ENCODE measurements around the gene MGME1.
"Not testable (repeated sequence)": the region's sequence is repeated elsewhere in the genome, so short reads cannot be mapped to it uniquely, and the experiment has no call there.

The MGME1 gene

GRCh38 chr20:18020931-18021330, 52.1 kb downstream of the MGME1 start:
- TF ChIP-seq TARDBP (IDR thresholded peaks at IDR 0.05) = no peak
- TF ChIP-seq SP1 (IDR thresholded peaks at IDR 0.05) = no peak
- no peak for TF ChIP-seq FOXM1 (IDR thresholded peaks at IDR 0.05; ENCODE audit: borderline replicate concordance)
- no peak for TF ChIP-seq CTBP1 (IDR thresholded peaks at IDR 0.05; ENCODE audit: borderline replicate concordance)
- TF ChIP-seq NFRKB (IDR thresholded peaks at IDR 0.05) = no peak
- TF ChIP-seq BHLHE40 (IDR thresholded peaks at IDR 0.05; ENCODE audit: borderline replicate concordance) = no peak
- no peak for TF ChIP-seq SUZ12 (IDR thresholded peaks at IDR 0.05)
- no peak for TF ChIP-seq ARNT (IDR thresholded peaks at IDR 0.05)
- TF ChIP-seq ELF4 (IDR thresholded peaks at IDR 0.05) = no peak
- CTCF ChIA-PET = no interaction called here
- DNase-seq (ENCODE audit: extremely low spot score) = no peak
- POLR2A ChIA-PET = no interaction called here

- TF ChIP-seq SP1 (IDR thresholded peaks at IDR 0.05) (no peak), FOXM1 (IDR thresholded peaks at IDR 0.05; ENCODE audit: borderline replicate concordance) (no peak), PKNOX1 (IDR thresholded peaks at IDR 0.05) (no peak), FOXA1 (IDR thresholded peaks at IDR 0.05) (no peak)
- POLR2A ChIA-PET = no interaction called here
Measured at GRCh38 chr20:18024606-18025127, 55.8 kb downstream of the MGME1 start.

GRCh38 chr20:18027011-18027410, 58.2 kb downstream of the MGME1 start:
- POLR2A ChIA-PET; CTCF ChIA-PET; DNase-seq (ENCODE audit: extremely low spot score): not testable (repeated sequence)

More at GRCh38 chr20:18024606-18025127, 55.8 kb downstream of the MGME1 start:
- DNase-seq (ENCODE audit: extremely low spot score) = no peak
- CTCF ChIA-PET = no interaction called here

- ChIA-PET CTCF (no interaction called here), POLR2A (no interaction called here)
- no peak for DNase-seq (ENCODE audit: extremely low spot score)
- TF ChIP-seq FOXM1 (IDR thresholded peaks at IDR 0.05; ENCODE audit: borderline replicate concordance) = no peak
Measured at GRCh38 chr20:18030020-18030419, 61.2 kb downstream of the MGME1 start.

GRCh38 chr20:18031050-18031449, 62.2 kb downstream of the MGME1 start:
- DNase-seq (ENCODE audit: extremely low spot score) = no peak
- ChIA-PET CTCF (no interaction called here), POLR2A (no interaction called here)
- TF ChIP-seq FOXM1 (IDR thresholded peaks at IDR 0.05; ENCODE audit: borderline replicate concordance) (no peak), ZNF384 (IDR thresholded peaks at IDR 0.05) (no peak), FOXA1 (IDR thresholded peaks at IDR 0.05) (no peak), SUZ12 (IDR thresholded peaks at IDR 0.05) (no peak), SP1 (IDR thresholded peaks at IDR 0.05) (no peak), HDGF (IDR thresholded peaks at IDR 0.05; ENCODE audit: borderline replicate concordance) (no peak), L3MBTL2 (conservative IDR thresholded peaks at IDR 0.05) (no peak), BHLHE40 (IDR thresholded peaks at IDR 0.05; ENCODE audit: borderline replicate concordance) (no peak), NFRKB (IDR thresholded peaks at IDR 0.05) (no peak), CTBP1 (IDR thresholded peaks at IDR 0.05; ENCODE audit: borderline replicate concordance) (no peak)

GRCh38 chr20:18031888-18032509, 63.2 kb downstream of the MGME1 start:
- ChIA-PET POLR2A (no interaction called here), CTCF (no interaction called here)
- TF ChIP-seq SUZ12 (IDR thresholded peaks at IDR 0.05) (no peak), LEF1 (IDR thresholded peaks at IDR 0.05; ENCODE audit: borderline replicate concordance) (no peak), L3MBTL2 (conservative IDR thresholded peaks at IDR 0.05) (no peak), ARNT (IDR thresholded peaks at IDR 0.05) (no peak), BHLHE40 (IDR thresholded peaks at IDR 0.05; ENCODE audit: borderline replicate concordance) (no peak), FOXM1 (IDR thresholded peaks at IDR 0.05; ENCODE audit: borderline replicate concordance) (no peak), ZNF384 (IDR thresholded peaks at IDR 0.05) (no peak), FOXK2 (IDR thresholded peaks at IDR 0.05) (no peak), ELF4 (IDR thresholded peaks at IDR 0.05) (no peak), NFRKB (IDR thresholded peaks at IDR 0.05) (no peak), PKNOX1 (IDR thresholded peaks at IDR 0.05) (no peak), TARDBP (IDR thresholded peaks at IDR 0.05) (no peak), SP1 (IDR thresholded peaks at IDR 0.05) (no peak), FOXA1 (IDR thresholded peaks at IDR 0.05) (no peak)
- no peak for DNase-seq (ENCODE audit: extremely low spot score)

- ChIA-PET POLR2A (no interaction called here), CTCF (no interaction called here)
- DNase-seq (ENCODE audit: extremely low spot score) = no peak
- TF ChIP-seq FOXA1 (IDR thresholded peaks at IDR 0.05) (no peak), PKNOX1 (IDR thresholded peaks at IDR 0.05) (no peak), ARNT (IDR thresholded peaks at IDR 0.05) (no peak), ZNF384 (IDR thresholded peaks at IDR 0.05) (no peak), L3MBTL2 (conservative IDR thresholded peaks at IDR 0.05) (no peak), TARDBP (IDR thresholded peaks at IDR 0.05) (no peak), SUZ12 (IDR thresholded peaks at IDR 0.05) (no peak), FOXK2 (IDR thresholded peaks at IDR 0.05) (no peak), FOXM1 (IDR thresholded peaks at IDR 0.05; ENCODE audit: borderline replicate concordance) (no peak), HDGF (IDR thresholded peaks at IDR 0.05; ENCODE audit: borderline replicate concordance) (no peak), ELF4 (IDR thresholded peaks at IDR 0.05) (no peak), BHLHE40 (IDR thresholded peaks at IDR 0.05; ENCODE audit: borderline replicate concordance) (no peak), NFRKB (IDR thresholded peaks at IDR 0.05) (no peak), CTBP1 (IDR thresholded peaks at IDR 0.05; ENCODE audit: borderline replicate concordance) (no peak), LEF1 (IDR thresholded peaks at IDR 0.05; ENCODE audit: borderline replicate concordance) (no peak), SP1 (IDR thresholded peaks at IDR 0.05) (no peak)
Measured at GRCh38 chr20:18032977-18033892, 64.4 kb downstream of the MGME1 start.
